GM20431 (cell line): ENCODE measurements around the gene PDZD4.

Experiments used
- in situ Hi-C: fragments of 300-500 bp; cut with MseI, MboI; formaldehyde crosslinking; loops from one replicate; pipeline ENCODE4 v1.15.0; 2020; ENCODE audit warnings: low sequenced_read_pairs; ENCODE audit not compliant: unreplicated experiment

PDZD4 gene

GRCh38 chrX:153868576-153869472 is 38.5 kb upstream of the PDZD4 start:
- in situ Hi-C loops, result no loop called here

GRCh38 chrX:153867671-153868070 is 37.3 kb upstream of the PDZD4 start:
- in situ Hi-C loops, result no loop called here

GRCh38 chrX:153867139-153867538 is 36.8 kb upstream of the PDZD4 start:
- in situ Hi-C loops, result no loop called here

GRCh38 chrX:153866302-153867019 is 36.1 kb upstream of the PDZD4 start:
- in situ Hi-C loops, result no loop called here

DNA sequence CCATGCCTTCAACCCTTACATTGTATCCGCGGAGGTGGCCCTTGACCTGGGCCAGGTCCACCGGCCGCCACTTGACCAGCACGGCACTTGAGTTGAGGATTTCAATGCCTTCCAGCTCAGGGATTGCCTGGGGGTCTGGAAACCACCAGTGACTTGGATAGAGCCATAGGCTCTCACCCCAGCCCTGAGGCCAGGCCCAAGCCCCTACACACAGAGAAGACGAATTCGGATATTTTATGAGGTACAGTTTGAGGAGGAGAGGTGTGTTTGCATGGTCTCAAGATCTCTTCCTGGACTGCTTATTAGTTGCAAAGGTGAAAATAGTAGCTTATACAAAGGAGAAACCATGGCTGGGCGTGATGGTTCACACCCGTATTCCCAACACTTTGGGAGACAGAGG is 35.3 kb upstream of the PDZD4 start:
- in situ Hi-C loops, result no loop called here

GRCh38 chrX:153865321-153865580 is 34.9 kb upstream of the PDZD4 start:
- in situ Hi-C loops, result no loop called here

DNA sequence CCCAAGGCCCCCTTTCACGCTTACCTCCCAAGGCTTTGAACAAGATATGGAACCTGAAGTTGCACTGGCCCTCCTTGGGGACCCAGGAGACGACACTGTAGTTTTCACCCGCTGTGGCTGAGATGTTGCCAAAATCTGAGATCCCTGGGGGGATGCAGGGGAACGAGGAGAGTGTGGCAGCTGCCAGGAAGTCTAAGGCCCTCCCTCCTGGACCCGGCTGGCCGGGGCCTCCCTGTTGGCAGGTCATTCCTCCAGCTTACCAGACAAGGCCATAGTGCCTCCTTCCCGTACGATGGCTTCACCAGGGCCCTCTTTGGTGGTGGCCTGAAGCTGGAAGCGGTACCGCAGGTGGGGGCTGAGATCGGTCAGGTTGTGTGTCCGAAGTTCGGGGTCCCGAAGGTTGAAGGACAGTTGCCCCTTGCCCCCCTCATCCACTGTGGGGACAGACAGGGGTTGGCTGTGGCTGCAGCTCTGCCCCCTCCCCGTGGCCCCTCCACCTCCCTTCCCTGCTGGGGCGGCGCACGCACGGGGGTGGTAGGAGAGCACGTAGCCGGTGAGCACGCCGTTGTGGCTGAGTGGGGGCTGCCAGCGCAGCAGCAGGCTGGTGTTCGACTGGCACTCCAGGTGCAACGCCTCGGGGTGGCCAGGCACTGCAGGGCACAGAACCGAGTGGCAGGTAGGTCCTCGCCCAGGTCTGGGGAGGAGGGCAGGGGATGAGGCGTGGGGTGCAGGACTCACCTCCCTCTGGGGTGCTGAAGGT is 34.4 kb upstream of the PDZD4 start:
- in situ Hi-C loops, result no loop called here

GRCh38 chrX:153864101-153864500 is 33.8 kb upstream of the PDZD4 start:
- in situ Hi-C loops, result no loop called here

GRCh38 chrX:153863251-153863991 is 33.1 kb upstream of the PDZD4 start:
- in situ Hi-C loops, result no loop called here

- in situ Hi-C loops, result no loop called here
These were observed 32.3 kb upstream of the PDZD4 start for GRCh38 chrX:153862369-153863250.

DNA sequence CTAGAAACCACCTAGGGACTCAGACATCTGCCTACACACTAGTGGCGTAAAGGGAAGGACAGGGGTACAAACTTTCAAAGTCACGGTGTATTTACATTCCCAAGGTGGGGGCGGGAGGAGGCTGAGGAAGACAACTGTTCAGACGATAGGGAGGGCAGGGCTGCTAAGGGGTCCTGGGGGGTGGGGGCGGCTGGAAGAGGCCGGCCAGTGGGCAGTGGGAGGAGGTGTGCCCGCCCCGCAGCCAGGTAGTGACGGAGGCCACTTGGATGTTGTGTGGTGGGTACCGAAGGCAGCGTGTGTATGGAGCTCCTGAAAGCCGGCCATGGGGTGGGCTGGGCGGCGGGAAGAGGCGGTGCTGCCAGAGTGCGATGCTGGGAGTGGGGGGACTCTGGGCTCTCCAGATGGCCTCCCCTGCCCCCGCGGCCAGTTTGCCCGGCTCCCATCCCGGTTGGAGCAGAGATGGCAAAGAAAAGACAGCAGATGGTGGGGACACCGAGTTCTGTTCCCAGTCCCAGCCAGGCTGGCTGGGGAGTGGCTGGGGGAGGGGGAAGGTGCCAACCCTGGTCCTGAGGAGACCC is 31.5 kb upstream of the PDZD4 start:
- in situ Hi-C loops, result no loop called here

GRCh38 chrX:153861151-153861550 is 30.8 kb upstream of the PDZD4 start:
- in situ Hi-C loops, result no loop called here

DNA sequence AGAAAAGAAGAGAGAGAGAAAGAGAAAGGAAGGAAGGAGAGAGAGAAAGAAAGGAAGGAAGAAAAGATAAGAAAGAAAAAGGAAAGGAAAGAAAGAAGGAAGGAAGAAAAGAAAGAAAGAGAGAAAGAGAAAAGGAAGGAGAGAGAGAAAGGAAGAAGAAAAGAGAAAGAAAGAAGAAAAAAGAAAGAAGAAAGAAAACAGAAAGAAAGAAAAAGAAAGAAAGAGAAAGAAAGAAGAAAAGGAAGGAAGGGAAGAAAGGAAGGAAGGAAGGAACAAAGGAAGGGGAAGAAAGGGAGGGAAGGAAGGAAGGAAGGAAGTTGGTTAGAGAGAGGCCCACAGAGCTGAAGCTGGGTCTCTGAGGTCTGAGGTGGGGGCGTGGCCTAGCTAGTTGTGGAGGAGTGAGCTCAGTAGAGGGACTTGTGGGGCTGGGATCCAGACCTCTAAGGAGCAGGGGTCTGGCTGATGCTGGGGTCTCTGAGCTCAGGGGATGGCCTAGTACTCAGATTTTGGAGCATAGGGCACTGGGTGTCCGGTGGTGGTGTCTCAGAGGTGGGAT is 27.1 kb upstream of the PDZD4 start:
- in situ Hi-C loops, result no loop called here

GRCh38 chrX:153854702-153855101 is 24.4 kb upstream of the PDZD4 start:
- in situ Hi-C loops, result no loop called here

- in situ Hi-C loops, result no loop called here
These were observed 23.5 kb upstream of the PDZD4 start for GRCh38 chrX:153853902-153854267.

DNA sequence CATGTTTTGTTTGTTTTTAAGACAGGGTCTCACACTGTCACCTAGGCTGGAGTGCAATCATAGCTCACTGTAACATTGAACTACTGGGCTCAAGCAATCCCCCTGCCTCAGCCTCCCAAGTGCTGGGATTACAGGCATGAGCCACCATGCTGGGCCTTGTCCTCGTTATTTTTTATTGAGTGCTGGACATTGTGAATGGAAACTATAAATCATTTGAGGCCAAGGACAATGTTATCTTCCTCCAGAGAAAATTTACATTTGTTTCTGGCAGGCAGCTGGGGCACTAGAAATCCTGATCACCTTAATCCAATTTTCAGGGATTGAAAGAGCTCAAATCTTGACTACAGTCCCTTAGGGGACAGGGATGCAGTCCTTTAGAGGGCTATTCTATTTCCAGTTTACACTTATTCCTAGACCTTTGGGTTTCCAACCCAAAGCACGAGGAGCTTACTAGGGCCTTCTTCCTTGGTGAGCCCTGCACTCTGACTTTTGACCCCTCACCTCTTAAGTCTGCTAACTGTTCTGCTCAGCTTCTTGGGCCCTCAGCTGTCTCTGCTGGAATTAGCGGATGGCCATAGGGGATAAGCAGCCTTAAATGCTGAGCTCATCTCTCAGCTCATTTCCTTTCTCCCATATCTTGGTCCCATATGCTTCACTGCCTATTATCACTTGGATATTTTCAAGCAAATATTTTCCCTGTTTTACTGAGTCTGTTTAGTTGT is 23.0 kb upstream of the PDZD4 start:
- in situ Hi-C loops, result no loop called here

DNA sequence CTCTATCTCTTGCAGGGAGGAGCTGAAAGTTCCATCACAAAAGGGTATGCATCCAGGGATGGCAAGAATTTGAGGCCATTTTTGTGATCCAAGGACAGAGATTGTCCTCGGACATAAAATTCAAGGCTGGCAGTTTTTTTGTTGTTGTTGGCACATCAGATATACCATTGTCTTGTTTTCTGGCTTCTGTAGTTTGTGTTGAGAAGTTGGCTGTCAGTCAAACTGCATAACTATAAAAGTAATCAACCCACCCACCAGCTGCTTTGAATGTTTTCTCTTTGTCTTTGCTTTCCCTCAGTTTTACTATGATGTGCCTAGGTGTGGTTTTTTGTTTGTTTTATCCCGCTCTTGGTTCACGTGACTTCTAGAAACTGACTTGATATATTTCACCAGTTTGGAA is 21.6 kb upstream of the PDZD4 start:
- in situ Hi-C loops, result no loop called here

DNA sequence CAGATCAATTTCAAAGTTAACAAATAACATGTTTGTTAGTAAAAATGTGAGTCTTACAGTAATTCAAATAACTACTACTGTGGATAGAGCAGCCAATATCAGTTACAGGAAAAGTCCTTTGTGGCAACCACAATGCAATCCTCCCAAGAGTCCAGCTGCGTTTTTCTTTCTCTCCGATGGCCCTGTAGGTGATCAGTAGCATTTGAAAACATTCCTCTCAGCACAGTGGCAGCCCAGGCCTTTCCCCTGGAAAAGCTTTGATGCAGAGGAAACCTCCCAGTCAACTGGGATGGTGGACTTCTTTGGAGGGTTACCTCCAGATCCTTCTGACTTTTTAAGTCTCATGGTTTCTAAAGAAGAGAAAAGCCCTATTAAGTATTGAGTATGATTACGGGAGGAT is 18.0 kb upstream of the PDZD4 start:
- in situ Hi-C loops, result no loop called here
